Cerebellar cortex (tissue), 1 donor: ENCODE results near the gene TNFRSF14.

Source experiments
- DNase-seq: peaks from one replicate; pipeline ENCODE4 v3.0.0-alpha.2; 2015; ENCODE audit warnings: low spot score

Gene TNFRSF14

GRCh38 chr1:2602866-2603520, 46.8 kb downstream of the TNFRSF14 start:
- DNase-seq: no peak

DNA sequence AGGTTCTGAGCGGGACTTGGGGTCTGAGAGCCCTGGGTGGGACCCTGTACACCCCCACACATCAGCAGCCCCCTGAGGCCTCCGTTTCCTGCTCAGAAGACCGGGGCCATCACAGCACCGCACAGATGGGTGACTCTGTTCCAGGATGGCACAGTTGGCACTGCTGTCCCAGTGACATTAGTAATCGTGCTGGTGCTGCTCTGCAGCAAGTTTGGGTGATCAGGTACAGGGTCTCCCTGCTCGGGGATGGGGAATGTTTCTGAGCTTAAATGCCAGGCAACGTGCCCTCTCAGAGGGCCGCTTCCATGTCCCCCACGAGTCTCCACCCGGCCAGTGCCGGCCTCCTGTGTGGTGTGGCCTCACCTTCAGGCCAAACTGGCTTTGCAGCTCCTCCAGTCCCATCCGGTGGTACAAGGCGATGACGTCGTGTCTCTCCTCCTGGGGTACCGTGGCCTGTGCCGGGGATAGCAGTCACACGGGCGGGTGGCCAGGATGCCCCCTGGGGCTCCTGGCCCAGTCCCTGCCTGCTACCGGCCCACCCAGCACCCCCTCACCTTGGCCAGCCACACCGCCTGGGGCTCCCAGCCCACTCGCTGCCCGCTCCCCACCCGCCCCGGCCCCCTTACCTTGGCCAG, 47.5 kb downstream of the TNFRSF14 start:
- no peak for DNase-seq

GRCh38 chr1:2604156-2604843, 48.1 kb downstream of the TNFRSF14 start:
- DNase-seq: no peak

GRCh38 chr1:2604844-2605508, 48.8 kb downstream of the TNFRSF14 start:
- no peak for DNase-seq

GRCh38 chr1:2605509-2606395, 49.6 kb downstream of the TNFRSF14 start:
- no peak for DNase-seq

DNA sequence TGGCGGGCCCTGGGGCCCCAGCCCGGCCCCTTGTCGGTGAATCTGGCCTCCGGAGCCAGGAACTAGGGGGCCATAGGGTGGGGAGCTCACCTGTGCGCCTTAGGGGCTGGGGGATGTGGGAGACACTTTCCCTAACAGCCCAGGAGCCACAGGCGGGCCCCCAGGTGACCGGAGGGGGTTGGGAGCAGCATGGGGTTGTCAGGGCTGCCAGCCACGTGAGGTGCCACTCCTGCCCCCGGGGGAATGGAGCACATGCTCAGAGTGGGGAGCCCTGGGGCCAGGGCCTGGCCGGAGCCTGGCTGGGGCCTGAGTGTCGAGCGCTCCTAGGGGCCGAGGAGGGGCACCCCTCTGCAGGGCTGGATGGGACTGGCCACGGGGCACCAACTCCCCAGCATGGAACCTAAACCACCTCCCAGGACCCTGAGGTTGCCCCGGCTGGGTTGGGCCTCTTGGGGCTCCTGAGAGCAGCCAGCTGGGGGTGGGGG, 50.3 kb downstream of the TNFRSF14 start:
- DNase-seq: no peak

GRCh38 chr1:2606881-2607621, 50.9 kb downstream of the TNFRSF14 start:
- no peak for DNase-seq

GRCh38 chr1:2607641-2608091, 51.5 kb downstream of the TNFRSF14 start:
- no peak for DNase-seq

DNA sequence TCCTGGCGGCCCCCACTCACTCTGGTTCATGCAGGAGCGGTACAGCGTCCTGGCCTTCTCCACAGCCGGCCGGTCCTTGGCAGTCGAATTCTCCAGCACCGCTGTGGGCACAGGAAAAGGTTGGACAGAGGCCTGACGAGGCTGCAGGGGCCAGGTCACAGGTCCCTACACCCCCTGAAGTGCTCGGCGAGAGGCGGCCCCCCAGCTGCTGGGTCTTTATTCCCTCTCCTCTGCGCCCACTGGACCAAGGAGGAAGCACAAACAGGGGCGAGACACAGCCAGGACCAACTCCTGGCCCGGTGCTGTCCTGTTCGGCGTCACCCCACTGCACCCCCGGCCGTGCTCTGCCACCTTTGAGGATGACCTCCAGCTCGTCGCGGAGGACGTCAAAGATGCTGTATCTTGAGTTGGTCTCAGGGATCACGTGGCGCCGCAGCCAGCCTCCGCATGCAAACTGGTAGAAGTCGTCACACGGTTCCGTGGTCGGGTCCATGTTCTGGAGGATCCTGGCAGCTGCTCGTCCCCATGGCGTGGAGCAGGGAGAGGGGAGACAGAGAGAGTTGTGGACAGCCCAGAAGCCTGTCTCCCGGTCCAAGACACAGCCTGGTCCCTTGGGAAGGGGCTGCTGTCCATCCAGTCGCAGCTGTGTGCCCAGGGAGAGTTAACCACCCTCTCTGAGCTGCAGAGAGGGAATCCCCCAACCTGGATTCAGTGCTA, 53.3 kb downstream of the TNFRSF14 start:
- no peak for DNase-seq

- DNase-seq: no peak
Measured at GRCh38 chr1:2610036-2610959, 54.1 kb downstream of the TNFRSF14 start.

GRCh38 chr1:2611031-2611501, 54.9 kb downstream of the TNFRSF14 start:
- no peak for DNase-seq

- no peak for DNase-seq
Measured at GRCh38 chr1:2611621-2612437, 55.7 kb downstream of the TNFRSF14 start.

DNA sequence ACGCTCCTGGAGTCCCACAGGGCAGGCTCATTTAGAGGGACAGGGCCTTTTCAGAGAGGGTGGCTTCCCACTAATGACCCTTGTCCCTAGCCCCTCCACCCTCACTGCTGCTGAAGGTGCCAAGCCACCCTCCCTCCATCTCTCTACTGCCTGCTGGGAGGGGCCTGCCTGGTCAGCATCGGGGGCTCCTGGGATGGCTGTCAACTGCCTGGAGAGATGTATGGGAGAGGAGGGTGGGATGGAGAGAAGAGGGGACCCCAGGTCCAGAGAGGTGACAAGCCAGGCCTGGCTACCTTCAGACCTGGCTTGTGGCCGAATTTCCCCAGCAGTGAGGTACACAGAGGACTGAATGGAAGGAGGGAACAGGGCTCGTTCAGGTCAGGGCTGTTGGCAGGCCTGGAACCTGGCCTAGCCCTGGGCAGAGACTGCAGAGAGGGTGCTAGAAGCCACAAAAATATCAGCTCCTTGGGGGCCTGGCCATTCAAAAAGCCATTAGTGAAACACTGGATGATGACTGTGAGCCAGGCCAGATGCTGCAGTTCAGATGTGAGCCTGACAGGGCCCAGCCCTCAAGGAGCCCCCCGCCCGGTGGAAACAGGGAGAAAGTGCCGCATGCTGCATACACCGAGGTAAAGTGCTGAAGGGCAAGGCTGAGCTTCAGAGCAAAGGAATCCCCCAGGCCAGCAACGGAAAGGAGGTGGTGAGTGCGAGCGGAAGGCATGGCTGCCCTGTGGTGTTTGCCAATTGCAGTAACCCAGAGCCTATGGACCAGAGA, 56.6 kb downstream of the TNFRSF14 start:
- DNase-seq: no peak
